K562 (cell line): ENCODE data around the gene HYAL1. TPM values are rescaled to one million over a fixed set of nuclear protein-coding genes. Genes with fewer than 3 reads are reported as not detected.
A peak's percentile ranks its signal among the peaks of the same experiment; 100 is the strongest.

Source experiments
- BCOR ChIP-seq: fragments of 450-650 bp; IDR thresholded peaks from 2 replicates; pipeline ENCODE4 v1.6.1; 2016
- CCNT2 ChIP-seq: IDR thresholded peaks from 2 replicates; pipeline ENCODE4 v1.6.1; 2011; ENCODE audit warnings: borderline replicate concordance, low read depth, mild to moderate bottlenecking, moderate library complexity, mixed read lengths, low read length; ENCODE audit not compliant: insufficient read length; ENCODE audit errors: extremely low read depth
- ELK3 ChIP-seq: fragments of 450-650 bp; formaldehyde crosslinking; IDR thresholded peaks from 2 replicates; pipeline ENCODE4 v1.4.0; 2020; ENCODE audit warnings: mild to moderate bottlenecking
- FUS ChIP-seq: fragments of 200-400 bp; formaldehyde crosslinking; optimal IDR thresholded peaks from 2 replicates; pipeline ENCODE3; 2017; ENCODE audit warnings: low read depth, low read length
- HDAC2 ChIP-seq: fragments of 450-650 bp; IDR thresholded peaks from 2 replicates; pipeline ENCODE4 v1.6.1; 2016; ENCODE audit warnings: mild to moderate bottlenecking
- JUND ChIP-seq, 2 experiments: IDR thresholded peaks; 2 replicates in 1 of 2; 3 replicates in 1 of 2; pipeline ENCODE4 v1.6.1; 2011; ENCODE audit warnings: borderline replicate concordance in 2 of 2, low read depth in 2 of 2, low read length in 2 of 2, improper control_type of control experiment in 1 of 2, missing biosample characterization in 1 of 2, missing genetic modification characterization in 1 of 2, missing genetic modification reagents in 1 of 2
- MTA2 ChIP-seq: fragments of 450-650 bp; IDR thresholded peaks from 2 replicates; pipeline ENCODE4 v1.6.1; 2016; ENCODE audit warnings: low read depth
- POLR2H ChIP-seq: IDR thresholded peaks from 2 replicates; pipeline ENCODE4 v1.6.1; 2016; ENCODE audit warnings: missing genetic modification characterization, low read depth, mild to moderate bottlenecking, control low read depth, missing compliant biosample characterization, moderate library complexity
- SLC30A9 ChIP-seq: fragments of 250-450 bp; sonication (Bioruptor Pico); IDR thresholded peaks from 2 replicates; pipeline ENCODE4 v1.8.0; 2022; ENCODE audit warnings: mild to moderate bottlenecking, moderate library complexity
- ZNF407 ChIP-seq: fragments of 450-650 bp; IDR thresholded peaks from 2 replicates; pipeline ENCODE4 v1.6.1; 2016; ENCODE audit warnings: low read depth
- polyA plus RNA-seq, 8 experiments: library from polyadenylated mRNA; depleted of rRNA in 4 of 8; stranded (reverse) in 5 of 8; unstranded in 3 of 8; fragments of >200 nt; fragmentation: Nextera tagmentation in 2 of 8; fragmentation: Illumina TruSeq in 1 of 8; extraction: Ambion mirVana in 2 of 8; extraction: Trizol in 1 of 8; gene quantifications; 2 replicates each; pipeline versions ENCODE4 v1.2.1 to v1.2.3, GENCODE V29; 2011 to 2014; ENCODE audit warnings: inconsistent platforms in 1 of 8, missing spikeins in 1 of 8
- total RNA-seq, 7 experiments: library from RNA; depleted of rRNA in 6 of 7; stranded (reverse); fragments of >200 nt in 6 of 7; fragmentation: Illumina TruSeq in 2 of 7; extraction: Trizol in 2 of 7; gene quantifications; 2 replicates each; pipeline versions ENCODE4 v1.2.1 to v1.2.3, GENCODE V29; 2011 to 2021; ENCODE audit warnings: low replicate concordance in 1 of 7
- TF ChIP-seq, protein P1 (sequence below): fragments of 250-450 bp; sonication (Bioruptor Pico); IDR thresholded peaks from 2 replicates; pipeline ENCODE4 v1.4.0; 2020

Gene HYAL1
- total and polyA plus RNA-seq, 9 of the 15 experiments (the other 6 are each of a cell fraction or from before 2014, with no cell fraction given) = 1.4 to 8.5 (median 4.7) TPM

DNA sequence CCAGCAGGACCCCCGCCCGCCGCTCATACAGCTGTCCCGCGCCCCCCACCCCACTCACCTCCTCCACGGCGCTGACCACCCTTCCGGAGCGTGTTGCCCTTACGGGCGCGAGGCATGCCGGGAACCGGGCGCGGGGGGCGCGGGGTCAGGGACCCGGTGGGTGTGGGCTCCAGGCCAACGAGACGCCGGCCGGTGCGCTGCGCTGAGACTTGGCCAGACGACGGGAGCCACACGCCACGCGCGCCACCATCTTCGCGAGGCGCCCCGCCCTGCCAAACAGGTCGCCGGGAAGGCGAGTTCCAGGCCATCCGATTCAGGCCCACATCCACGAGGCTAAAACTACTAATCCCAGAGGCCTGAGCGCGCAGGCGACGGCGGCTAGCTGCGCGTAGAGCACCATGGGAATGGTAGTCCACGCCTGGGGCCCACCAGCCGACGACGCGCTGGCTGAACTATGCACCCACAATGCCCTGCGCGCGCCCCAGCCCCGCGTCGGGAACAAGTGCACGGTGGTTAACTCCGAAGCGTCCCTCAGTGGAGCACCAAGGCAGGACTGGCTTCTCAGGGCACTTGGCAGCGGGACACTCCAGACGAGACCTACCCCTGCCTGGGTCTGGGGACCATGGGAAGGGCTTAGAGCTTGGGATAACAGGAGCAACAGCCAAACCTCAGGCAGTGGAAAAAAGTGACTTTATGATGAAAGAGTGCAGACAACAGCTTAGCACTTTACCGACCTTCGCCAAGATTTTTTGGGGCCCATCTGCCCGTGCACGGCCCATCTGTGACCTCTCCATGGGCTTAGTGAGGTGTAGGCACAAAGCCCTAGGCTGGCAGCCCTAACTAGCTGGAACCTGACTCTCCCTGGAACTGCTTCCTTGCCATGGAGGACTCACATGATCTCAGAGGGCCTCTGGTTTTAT, 11.0 kb downstream of the HYAL1 start, which contains the start of gene IFRD2 (continued):
- TF ChIP-seq, protein P1, sequence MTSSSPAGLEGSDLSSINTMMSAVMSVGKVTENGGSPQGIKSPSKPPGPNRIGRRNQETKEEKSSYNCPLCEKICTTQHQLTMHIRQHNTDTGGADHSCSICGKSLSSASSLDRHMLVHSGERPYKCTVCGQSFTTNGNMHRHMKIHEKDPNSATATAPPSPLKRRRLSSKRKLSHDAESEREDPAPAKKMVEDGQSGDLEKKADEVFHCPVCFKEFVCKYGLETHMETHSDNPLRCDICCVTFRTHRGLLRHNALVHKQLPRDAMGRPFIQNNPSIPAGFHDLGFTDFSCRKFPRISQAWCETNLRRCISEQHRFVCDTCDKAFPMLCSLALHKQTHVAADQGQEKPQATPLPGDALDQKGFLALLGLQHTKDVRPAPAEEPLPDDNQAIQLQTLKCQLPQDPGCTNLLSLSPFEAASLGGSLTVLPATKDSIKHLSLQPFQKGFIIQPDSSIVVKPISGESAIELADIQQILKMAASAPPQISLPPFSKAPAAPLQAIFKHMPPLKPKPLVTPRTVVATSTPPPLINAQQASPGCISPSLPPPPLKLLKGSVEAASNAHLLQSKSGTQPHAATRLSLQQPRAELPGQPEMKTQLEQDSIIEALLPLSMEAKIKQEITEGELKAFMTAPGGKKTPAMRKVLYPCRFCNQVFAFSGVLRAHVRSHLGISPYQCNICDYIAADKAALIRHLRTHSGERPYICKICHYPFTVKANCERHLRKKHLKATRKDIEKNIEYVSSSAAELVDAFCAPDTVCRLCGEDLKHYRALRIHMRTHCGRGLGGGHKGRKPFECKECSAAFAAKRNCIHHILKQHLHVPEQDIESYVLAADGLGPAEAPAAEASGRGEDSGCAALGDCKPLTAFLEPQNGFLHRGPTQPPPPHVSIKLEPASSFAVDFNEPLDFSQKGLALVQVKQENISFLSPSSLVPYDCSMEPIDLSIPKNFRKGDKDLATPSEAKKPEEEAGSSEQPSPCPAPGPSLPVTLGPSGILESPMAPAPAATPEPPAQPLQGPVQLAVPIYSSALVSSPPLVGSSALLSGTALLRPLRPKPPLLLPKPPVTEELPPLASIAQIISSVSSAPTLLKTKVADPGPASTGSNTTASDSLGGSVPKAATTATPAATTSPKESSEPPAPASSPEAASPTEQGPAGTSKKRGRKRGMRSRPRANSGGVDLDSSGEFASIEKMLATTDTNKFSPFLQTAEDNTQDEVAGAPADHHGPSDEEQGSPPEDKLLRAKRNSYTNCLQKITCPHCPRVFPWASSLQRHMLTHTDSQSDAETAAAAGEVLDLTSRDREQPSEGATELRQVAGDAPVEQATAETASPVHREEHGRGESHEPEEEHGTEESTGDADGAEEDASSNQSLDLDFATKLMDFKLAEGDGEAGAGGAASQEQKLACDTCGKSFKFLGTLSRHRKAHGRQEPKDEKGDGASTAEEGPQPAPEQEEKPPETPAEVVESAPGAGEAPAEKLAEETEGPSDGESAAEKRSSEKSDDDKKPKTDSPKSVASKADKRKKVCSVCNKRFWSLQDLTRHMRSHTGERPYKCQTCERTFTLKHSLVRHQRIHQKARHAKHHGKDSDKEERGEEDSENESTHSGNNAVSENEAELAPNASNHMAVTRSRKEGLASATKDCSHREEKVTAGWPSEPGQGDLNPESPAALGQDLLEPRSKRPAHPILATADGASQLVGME = no peak
- TF ChIP-seq HDAC2 (no peak), ELK3 (CRISPR knock-in tag) (no peak), JUND (IDR thresholded peaks at IDR 0.05; ENCODE audit: borderline replicate concordance, low read depth, low read length) (peak; percentile 56; the same call in 1 of the 2 replicates), JUND (tag; IDR thresholded peaks at IDR 0.05; ENCODE audit: borderline replicate concordance, low read depth, low read length) (peak; percentile 20; the same call in 1 of the 3 replicates), BCOR (no peak), MTA2 (no peak), POLR2H (tag) (no peak; the same call in 1 of the 2 replicates), CCNT2 (peak; percentile 57), ZNF407 (peak; percentile 78), SLC30A9 (CRISPR knock-in tag) (no peak), FUS (no peak)
